ENCODE measurements around the gene DMWD.

DMWD gene

GRCh38 chr19:45792470-45793177 lies at the start of gene DMWD:
TSS of gene DMWD (minus strand) at chr19:45792845. CDS start at chr19:45792756, 89 bp downstream.
- peak; percentile 93 for DNase-seq (ENCODE audit: low read depth)

GRCh38 chr19:45842198-45842597 lies 49.6 kb upstream of the DMWD start:
- DNase-seq (ENCODE audit: low read depth) = no peak

GRCh38 chr19:45834970-45835369 lies 42.3 kb upstream of the DMWD start:
- no peak for DNase-seq (ENCODE audit: low read depth)

GRCh38 chr19:45828945-45829344 lies 36.3 kb upstream of the DMWD start:
- no peak for DNase-seq (ENCODE audit: low read depth)

- no peak for DNase-seq (ENCODE audit: low read depth)
These were observed 35.9 kb upstream of the DMWD start for GRCh38 chr19:45828523-45828922.

GRCh38 chr19:45827459-45828093 lies 34.9 kb upstream of the DMWD start:
- DNase-seq (ENCODE audit: low read depth) = no peak

GRCh38 chr19:45826934-45827333 lies 34.3 kb upstream of the DMWD start:
- DNase-seq (ENCODE audit: low read depth) = no peak

GRCh38 chr19:45825917-45826893 lies 33.6 kb upstream of the DMWD start:
- DNase-seq (ENCODE audit: low read depth) = no peak

- no peak for DNase-seq (ENCODE audit: low read depth)
These were observed 32.6 kb upstream of the DMWD start for GRCh38 chr19:45825263-45825605.

GRCh38 chr19:45824531-45825262 lies 32.1 kb upstream of the DMWD start:
- DNase-seq (ENCODE audit: low read depth) = no peak

GRCh38 chr19:45824041-45824471 lies 31.4 kb upstream of the DMWD start:
- DNase-seq (ENCODE audit: low read depth) = no peak

GRCh38 chr19:45823182-45823581 lies 30.5 kb upstream of the DMWD start:
- no peak for DNase-seq (ENCODE audit: low read depth)

GRCh38 chr19:45822716-45823115 lies 30.1 kb upstream of the DMWD start:
- no peak for DNase-seq (ENCODE audit: low read depth)

GRCh38 chr19:45821570-45821969 lies 28.9 kb upstream of the DMWD start:
- DNase-seq (ENCODE audit: low read depth) = no peak

GRCh38 chr19:45821103-45821521 lies 28.5 kb upstream of the DMWD start:
- DNase-seq (ENCODE audit: low read depth) = no peak

- no peak for DNase-seq (ENCODE audit: low read depth)
These were observed 27.9 kb upstream of the DMWD start for GRCh38 chr19:45820413-45821102.

GRCh38 chr19:45819769-45820168 lies 27.1 kb upstream of the DMWD start:
- no peak for DNase-seq (ENCODE audit: low read depth)

GRCh38 chr19:45817725-45818301 lies 25.2 kb upstream of the DMWD start:
- no peak for DNase-seq (ENCODE audit: low read depth)

GRCh38 chr19:45817010-45817724 lies 24.5 kb upstream of the DMWD start:
- DNase-seq (ENCODE audit: low read depth) = peak; percentile 70

Measured in non-pigmented ciliary epithelial cell (primary cell).